GM21723 (cell line): ENCODE measurements around the gene TFDP1.

Experiments used
- ATAC-seq: cut with Tn5 transposase; IDR thresholded peaks from one replicate; pipeline ENCODE4 v1.9.1; 2021; ENCODE audit warnings: mild to moderate bottlenecking, moderate library complexity; ENCODE audit not compliant: unreplicated experiment

Gene TFDP1

DNA sequence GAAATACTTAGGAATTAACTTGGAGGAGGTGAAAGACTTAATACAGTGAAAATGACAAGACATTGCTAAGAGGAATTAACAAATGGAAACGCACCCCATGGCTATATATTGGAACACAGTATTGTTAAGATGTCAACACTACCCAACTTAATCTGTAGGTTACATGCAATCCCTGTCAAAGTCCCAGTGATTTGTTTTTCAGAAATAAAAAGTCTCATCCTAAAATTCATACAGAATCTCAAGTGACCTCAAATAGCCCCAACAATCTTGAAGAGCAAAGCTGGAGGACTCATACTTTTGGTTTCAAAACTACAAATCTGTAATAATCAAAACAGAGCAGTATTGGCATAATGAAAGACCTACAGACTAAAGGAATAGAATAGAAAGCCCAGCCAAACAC is 60.2 kb downstream of the TFDP1 start:
- no peak for ATAC-seq

DNA sequence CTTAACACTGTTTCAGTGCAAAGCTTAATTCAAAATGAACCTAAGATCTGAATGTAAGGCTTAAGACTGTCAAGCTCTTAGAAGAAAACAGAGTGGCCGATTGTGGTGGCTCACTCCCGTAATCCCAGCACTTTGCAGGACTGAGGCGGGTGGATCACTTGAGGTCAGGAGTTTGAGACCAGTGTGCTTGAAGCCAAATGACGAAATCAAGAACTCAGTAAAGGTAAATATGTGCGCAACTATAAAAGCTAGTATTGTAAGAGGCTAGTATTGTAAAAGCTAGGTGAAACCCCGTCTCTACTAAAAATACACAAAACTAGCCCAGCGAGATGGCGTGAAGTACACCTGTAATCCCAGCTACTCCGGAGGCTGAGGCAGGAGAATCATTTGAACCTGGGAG is 60.8 kb downstream of the TFDP1 start:
- no peak for ATAC-seq

DNA sequence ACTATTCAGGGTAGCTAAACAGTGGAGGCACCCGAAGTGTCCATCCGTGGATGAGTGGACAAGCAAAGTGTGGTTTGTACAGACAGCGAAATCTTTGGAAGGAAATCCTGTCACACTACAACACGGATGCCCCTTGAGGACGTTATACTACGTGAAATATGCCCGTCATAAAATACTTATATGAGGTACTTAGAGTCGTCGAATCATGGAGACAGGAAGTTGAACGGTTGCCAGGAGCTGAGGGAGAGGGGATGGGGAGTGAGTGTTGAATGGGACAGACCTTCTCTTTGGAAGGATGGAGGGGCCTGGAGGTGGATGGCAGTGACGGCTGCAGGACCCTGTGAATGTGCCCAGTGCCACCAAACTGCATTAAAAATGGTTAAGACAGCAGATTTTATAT is 61.8 kb downstream of the TFDP1 start:
- no peak for ATAC-seq

DNA sequence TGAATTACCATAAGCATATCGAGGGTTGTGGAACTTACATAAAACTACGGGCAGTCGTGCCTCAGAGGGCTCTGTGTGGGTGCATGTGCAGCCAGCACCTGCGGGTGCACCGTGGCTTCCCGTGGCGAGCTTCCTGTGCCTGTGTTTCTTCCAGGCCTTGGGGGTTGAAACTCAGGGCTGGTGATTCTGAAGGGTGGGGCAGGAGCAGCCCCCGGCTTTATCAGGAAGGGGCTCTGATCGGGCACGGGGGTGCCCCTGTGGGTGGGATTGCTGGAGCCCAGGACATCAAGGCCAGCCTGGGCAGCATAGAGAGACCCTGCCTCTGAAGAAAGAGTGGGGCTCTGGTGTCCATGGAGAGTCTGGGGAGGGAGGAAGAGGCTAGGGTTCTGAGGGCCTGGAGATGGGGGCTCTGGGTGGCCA is 62.4 kb downstream of the TFDP1 start:
- no peak for ATAC-seq

DNA sequence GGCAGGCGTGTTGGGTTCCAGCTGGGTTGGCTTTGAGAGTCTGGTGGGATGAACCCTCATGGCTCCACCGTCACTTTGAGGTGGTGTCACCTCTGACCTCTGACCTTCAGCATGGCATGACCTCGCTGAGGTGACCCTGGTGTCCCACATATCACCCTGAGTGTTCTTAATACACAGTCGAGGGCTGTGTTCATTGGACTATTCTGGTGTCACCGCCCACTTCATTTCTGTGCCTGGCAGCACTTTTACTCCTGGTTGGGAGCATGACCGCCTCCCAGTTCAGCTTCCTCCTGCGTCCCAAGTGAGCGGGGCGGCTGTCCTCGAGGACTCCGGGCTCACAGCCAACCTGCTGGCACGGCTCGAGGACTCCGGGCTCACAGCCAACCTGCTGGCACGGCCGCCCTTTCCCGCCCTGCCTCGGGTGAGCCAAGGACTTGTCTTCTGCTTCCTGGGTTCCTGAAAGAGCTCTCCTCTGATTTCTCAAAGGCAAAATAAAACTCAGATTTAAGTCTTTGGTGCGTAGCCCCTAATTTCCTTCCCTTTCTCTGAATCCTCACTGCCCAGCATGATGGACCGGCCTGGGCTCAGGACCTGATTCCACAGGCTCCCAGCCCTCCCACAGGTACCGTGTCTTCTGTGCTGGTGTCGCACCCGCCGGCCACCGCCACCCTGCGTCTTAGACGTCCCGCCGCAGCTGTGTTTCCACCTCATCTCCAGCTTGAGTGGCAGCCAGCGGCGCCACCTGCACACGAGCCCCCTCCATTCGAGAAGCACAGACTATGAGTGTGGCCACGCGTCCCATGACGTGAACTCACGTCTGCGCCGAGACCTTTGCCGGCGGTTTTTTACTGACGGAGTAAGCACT is 63.0 kb downstream of the TFDP1 start:
- no peak for ATAC-seq

DNA sequence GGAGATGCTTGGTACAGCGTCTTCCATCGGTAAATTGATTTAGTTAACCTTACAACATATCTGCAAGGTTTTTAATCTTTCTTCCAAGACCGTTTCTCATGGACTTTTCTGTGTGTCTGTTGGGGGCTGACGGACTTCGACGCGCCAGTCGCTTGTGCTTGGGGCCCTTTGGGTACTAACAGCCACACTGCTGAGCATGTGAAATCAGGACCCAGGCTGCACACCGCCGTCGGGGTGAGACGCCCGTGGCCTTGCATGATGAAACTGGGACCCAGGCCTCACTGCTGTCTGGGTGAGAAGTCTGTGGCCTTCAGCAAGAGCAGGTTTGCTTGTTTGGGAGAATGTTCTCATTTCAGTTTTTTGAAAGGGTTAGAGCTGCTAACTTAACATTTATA is 63.7 kb downstream of the TFDP1 start:
- ATAC-seq: no peak

DNA sequence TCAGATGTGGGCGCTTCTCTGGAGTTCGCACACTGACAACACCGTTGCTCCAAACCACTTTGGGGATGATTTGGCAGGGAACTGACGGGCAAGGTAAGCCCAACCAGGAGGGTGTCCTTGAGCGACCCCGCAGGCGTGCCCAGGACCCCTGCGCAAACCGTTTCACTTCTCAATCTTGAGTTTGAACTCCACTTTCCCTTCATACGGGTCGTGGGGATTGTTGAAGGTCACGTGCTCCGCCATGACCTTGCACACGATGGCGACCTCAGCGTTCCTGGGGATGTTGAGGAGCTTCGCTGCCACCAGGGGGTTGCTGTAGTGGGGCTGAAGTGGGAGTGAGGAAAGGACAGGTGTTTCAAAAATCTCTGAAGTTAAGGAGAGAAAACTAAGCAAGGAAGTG is 64.7 kb downstream of the TFDP1 start:
- ATAC-seq: no peak

GRCh38 chr13:113650275-113650674 is 65.7 kb downstream of the TFDP1 start:
- no peak for ATAC-seq

GRCh38 chr13:113650731-113651148 is 66.2 kb downstream of the TFDP1 start:
- ATAC-seq: no peak

DNA sequence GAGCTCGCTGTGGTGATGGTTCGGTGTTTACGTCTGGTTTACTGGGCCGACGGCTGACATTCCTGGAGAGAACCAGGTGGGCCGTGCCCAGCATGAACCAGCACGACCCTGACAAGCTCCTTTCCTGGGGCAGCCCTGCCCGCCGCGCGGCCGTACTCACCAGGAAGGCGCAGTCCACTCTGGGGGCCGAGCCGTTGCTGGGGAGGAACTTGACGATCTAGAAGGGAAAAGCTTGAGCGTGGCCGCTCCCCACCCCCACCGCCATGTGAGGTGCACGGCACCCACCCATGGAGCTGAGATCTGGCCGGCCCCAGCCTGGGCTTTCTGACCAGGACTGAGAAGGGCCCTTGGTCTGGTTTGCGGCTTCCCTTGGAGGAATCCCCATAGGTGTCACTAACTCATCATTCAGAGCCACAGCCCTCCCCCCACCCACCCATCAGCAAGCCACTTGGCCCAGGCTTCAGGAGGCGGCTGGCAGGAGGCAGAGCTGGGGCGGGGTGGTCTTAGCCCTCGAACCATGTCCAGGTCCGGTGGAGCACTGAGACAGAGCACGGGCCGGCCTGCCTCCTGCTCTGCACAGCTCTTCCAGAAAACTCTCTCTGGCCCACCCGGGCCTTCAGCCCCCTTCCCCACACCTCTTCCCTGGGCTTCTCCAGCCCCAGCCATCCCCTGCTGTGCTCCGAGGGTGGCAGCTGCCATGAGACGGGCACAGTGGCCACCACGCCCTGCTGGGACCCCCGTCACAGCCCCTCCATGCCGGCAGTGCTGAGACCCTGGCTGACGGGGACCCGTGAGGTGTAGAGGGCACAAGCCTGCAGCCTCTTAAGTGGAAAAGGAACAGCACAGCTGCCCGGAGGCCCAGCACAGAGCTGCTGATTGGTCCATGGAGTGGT is 67.2 kb downstream of the TFDP1 start:
- no peak for ATAC-seq

DNA sequence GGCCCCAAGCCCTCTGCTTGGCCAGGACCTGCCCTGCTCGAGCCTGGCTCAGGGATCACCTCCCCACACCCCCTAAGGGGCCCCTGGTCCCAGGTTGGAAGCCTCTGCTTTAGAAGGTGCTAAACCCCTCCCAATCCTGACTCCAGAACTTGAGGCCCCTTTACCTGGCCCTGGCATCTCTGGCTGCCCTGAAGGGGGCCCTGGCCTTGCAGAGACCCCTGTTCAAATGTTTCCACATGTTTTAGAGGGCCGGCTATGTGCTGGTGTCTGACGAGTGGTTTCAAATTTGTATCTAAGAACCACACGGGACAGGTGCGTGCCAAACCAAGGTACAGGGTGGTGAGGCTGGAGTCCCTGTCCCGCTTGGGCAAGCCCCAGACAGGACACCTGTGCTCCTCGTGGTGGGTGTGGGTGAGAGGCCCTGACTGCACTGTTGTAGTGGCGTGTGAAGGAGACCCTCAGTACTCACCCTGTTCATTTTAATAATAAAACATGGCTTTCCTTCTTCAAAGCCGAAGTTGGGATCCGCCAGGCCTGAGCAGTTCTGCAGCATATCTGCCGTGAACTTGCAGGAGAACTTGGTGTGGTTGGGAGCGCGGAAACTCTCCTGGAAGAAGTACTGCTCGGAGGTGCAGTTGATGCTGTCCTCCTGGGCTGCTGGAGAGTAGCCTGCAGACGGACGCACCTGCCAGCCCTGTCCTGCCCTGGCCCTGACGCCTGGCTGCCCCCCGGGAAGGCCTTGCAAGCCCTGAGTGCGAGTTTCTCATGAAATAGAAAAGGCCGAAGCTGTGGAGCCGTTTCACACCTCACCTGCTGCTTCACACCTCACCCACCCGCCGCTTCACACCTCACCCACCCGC is 68.1 kb downstream of the TFDP1 start:
- no peak for ATAC-seq

DNA sequence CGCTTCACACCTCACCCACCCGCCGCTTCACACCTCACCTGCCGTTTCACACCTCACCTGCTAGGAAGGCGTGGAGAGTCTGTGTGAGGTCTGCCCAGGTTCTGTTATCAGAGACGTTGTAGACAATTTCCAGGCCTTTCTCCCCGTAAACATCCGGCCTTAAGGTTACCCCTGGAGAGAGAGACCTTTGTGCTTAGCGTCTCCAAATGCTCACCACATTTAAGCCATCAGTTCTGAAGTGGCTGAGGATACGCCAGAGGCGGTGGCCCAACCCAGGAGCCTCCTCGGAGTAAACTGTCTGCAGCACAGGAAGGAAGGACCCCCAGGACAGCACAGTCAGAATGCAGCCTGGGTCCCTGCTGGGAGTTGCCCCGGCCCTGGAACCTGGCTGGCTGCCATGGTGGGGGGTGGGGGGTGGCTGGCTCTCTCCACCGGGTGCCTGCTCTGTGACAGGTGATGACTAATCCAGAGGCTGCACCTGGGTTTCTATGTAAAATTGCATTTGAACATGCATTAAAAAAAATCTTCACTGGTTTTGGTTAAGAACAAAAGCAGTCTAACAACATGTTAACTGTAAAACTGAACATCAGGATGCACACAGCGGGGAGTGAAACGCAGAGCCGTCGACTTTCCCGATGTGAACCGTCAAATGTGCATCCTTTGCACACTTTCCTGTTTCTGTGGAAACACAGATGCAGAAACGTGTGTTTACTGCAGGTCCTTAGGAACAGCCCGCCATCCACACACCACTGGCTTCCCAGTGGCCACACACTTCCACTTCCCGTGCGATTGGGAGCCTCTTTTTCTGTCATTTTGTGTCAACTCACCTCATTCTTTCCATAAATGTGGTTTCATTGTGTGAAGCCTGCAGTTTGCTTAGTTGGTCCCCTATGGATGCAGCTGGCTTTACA is 69.0 kb downstream of the TFDP1 start:
- no peak for ATAC-seq

GRCh38 chr13:113654175-113654560 is 69.6 kb downstream of the TFDP1 start:
- ATAC-seq: no peak

DNA sequence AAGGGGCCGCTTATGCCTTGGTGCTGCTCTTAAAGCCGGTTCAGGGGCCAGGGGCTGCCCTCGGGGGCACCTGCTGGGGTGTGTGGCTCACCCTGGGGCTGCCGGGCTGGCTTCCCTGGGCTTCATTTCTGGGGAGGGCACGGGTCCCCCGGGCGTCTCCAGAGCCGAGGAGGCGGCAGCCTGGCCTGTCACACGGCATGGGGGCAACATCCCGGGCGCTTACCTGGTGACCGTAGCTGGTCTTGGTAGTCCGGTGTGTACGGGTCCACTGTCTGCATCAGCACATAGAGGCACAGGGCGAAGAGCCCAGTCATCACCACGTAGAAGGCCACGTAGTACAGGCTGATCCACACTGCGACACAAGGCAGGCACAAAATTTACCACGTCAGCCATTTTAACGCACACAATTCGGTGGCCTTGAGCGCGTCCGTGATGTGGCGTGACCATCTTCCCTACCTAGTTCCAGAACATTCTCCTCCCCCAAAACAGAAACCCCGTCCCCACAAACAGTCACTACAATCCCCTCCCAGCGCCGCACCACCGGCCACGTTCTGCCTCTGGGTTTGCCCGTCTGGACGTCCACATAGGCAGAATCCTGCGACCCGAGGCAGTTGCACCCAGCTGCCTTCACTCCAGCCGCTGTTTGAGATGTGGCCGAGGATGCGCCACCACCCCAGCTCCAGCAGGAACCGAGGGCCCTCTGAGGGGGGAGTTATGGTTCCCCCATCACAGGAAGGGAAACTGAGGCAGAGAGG is 70.2 kb downstream of the TFDP1 start:
- ATAC-seq: no peak

DNA sequence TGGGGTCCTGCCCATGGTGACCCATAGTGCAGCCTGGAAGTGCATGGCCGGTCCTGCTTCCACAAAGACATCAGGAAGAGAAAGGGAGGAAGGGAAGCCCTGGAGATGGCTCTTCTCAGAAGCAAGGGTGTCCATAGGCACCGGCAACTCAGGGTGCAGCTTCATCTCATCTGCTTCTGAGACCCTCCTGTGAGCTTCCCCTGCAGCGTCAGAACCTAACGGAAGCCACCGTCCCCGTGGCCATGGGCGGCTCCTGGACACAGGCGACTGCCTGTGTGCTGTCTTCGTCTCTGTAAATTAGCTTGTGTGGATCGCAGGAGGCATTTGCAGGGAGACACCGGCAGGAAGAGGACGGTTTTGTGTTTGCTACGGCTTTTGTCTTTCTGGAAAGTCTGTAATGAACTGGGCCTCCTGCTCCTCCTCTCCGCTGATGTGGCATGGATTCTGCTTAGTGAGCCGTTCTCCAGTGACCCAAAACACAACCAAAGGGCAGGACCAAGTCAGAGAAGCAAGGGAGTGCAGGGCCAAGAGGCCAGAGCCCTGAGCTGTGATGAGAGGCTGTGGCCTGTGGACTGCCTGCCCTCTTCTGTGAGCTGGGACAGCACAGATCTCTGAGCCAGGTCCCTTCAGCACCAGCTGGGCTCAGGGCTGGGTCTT is 70.9 kb downstream of the TFDP1 start:
- ATAC-seq: no peak

GRCh38 chr13:113656003-113656588 is 71.5 kb downstream of the TFDP1 start:
- ATAC-seq: no peak

DNA sequence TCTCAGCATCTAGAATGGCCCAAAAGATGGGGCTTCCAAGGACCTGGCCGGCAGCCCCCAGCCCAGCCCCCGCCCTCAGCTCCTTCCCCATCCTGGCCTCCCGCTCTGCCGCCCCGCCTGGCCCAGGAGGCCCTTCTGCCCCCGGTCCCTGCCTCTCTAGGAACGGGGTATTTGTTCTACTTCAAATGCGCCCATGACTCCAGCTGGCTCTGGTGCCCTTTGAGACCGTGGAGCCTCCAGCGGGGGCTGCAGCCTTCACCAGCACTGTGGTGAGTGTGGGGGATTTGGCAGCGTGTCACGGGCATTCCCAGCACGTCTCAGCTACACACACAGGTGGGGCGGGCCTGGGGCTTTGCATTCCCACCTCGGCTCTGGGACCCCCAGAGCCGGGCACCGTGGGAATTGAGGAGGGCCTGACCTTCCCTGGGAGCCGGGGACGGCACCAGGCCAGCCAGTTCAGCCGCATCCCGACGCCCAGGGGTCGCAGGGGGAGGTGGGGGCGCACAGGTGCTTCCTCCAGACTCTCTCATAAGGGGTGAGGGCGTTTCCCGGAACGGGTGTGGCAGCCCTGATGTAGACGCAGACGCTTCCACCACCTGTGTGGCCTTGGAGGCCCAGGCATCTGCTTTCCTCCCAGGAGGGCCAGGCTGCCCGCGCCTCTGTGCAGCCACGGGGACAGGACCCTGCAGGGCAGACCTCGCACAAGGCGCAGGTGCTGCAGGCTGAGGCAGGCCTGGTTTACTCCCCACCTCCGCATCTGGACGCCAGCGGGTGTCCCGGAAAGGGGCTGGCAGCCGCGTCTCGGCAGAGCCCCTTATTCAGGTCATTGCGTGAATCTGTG is 72.5 kb downstream of the TFDP1 start:
- no peak for ATAC-seq
